CD14-positive monocyte (primary cell): Measurements from ENCODE around the gene MLLT3. TPM values are rescaled to one million over a fixed set of nuclear protein-coding genes. Genes with fewer than 3 reads are reported as not detected.

Experiments used
- DNase-seq, 3 donors: peaks; one replicate each; pipeline ENCODE4 v3.0.0-alpha.2; 2011 to 2022
- H2AFZ ChIP-seq: 2 replicates; pipeline ENCODE4 v1.6.0; 2012; ENCODE audit warnings: mild to moderate bottlenecking, low read depth, low read length, inconsistent platforms; ENCODE audit not compliant: insufficient read depth, poor library complexity, severe bottlenecking
- H3K27ac ChIP-seq, 2 donors: 1 replicate in 1 of 2; 2 replicates in 1 of 2; pipeline ENCODE4 v1.5.1; 2012 to 2013; ENCODE audit warnings: low read length in 2 of 2, control low read depth in 1 of 2, inconsistent platforms in 1 of 2, low read depth in 1 of 2, mild to moderate bottlenecking in 1 of 2
- H3K27me3 ChIP-seq, 2 donors: one replicate each; pipeline versions ENCODE4 v1.6.0 to v1.6.1; 2011 to 2013; ENCODE audit warnings: low read length in 2 of 2; ENCODE audit not compliant: control insufficient read depth in 2 of 2, insufficient read depth in 2 of 2
- H3K36me3 ChIP-seq, 2 donors: replicated peaks in 1 of 2; 1 replicate in 1 of 2; 2 replicates in 1 of 2; pipeline versions ENCODE4 v1.5.1 to v1.6.1; 2012 to 2013; ENCODE audit warnings: low read length in 2 of 2, control low read depth in 1 of 2, inconsistent platforms in 1 of 2, mild to moderate bottlenecking in 1 of 2; ENCODE audit not compliant: insufficient read depth in 2 of 2, control insufficient read depth in 1 of 2
- H3K4me1 ChIP-seq, 2 donors: 1 replicate in 1 of 2; 2 replicates in 1 of 2; pipeline versions ENCODE4 v1.5.1 to v1.6.1; 2012 to 2013; ENCODE audit warnings: low read length in 2 of 2, control low read depth in 1 of 2, inconsistent platforms in 1 of 2, mild to moderate bottlenecking in 1 of 2, moderate library complexity in 1 of 2; ENCODE audit not compliant: insufficient read depth in 2 of 2, control insufficient read depth in 1 of 2
- H3K4me2 ChIP-seq: replicated peaks from 2 replicates; pipeline ENCODE3; 2012; ENCODE audit warnings: low read length, moderate library complexity, mild to moderate bottlenecking; ENCODE audit not compliant: poor library complexity, severe bottlenecking; ENCODE audit errors: extremely low read depth
- H3K4me3 ChIP-seq, 3 experiments: fragments of 200-600 bp in 1 of 3; sonication (generic) in 1 of 3; replicated peaks in 1 of 3; 1 replicate in 2 of 3; 2 replicates in 1 of 3; pipeline ENCODE4 v1.5.1; 2011 to 2013; ENCODE audit warnings: low read length in 3 of 3, mild to moderate bottlenecking in 3 of 3, control low read depth in 2 of 3, low read depth in 2 of 3, inconsistent platforms in 1 of 3, moderate library complexity in 1 of 3
- H3K79me2 ChIP-seq: 2 replicates; pipeline ENCODE4 v1.6.0; 2012; ENCODE audit warnings: mild to moderate bottlenecking, control low read depth, inconsistent platforms, low read length, moderate library complexity; ENCODE audit not compliant: insufficient read depth
- H3K9ac ChIP-seq: 2 replicates; pipeline ENCODE4 v1.6.0; 2017; ENCODE audit warnings: low read length, mild to moderate bottlenecking; ENCODE audit not compliant: insufficient read depth, poor library complexity, severe bottlenecking
- H3K9me3 ChIP-seq, 2 donors: replicated peaks in 1 of 2; 1 replicate in 1 of 2; 2 replicates in 1 of 2; pipeline versions ENCODE4 v1.5.1 to v1.6.1; 2012 to 2013; ENCODE audit warnings: low read length in 2 of 2, control low read depth in 1 of 2; ENCODE audit not compliant: control insufficient read depth in 1 of 2, insufficient read depth in 1 of 2
- H4K20me1 ChIP-seq: 2 replicates; pipeline ENCODE4 v1.6.0; 2012; ENCODE audit warnings: mild to moderate bottlenecking, low read length, control low read depth, moderate library complexity; ENCODE audit not compliant: insufficient read depth
- H3K27ac Mint-ChIP-seq, 7 donors: one replicate each; pipeline ENCODE4 v1.8.0; 2020; ENCODE audit warnings: mild to moderate bottlenecking in 7 of 7, mixed read lengths in 7 of 7, moderate library complexity in 6 of 7, inconsistent platforms in 2 of 7
- H3K27me3 Mint-ChIP-seq, 3 donors: one replicate each; pipeline ENCODE4 v1.8.0; 2021 to 2022; ENCODE audit warnings: low read depth in 3 of 3, mild to moderate bottlenecking in 3 of 3, mixed read lengths in 3 of 3, moderate library complexity in 3 of 3, inconsistent platforms in 1 of 3
- H3K36me3 Mint-ChIP-seq, 2 donors: one replicate each; pipeline ENCODE4 v1.8.0; 2020; ENCODE audit warnings: mixed read lengths in 2 of 2, inconsistent platforms in 1 of 2, mild to moderate bottlenecking in 1 of 2
- H3K4me1 Mint-ChIP-seq: one replicate; pipeline ENCODE4 v1.8.0; 2020; ENCODE audit warnings: mild to moderate bottlenecking, mixed read lengths
- H3K4me3 Mint-ChIP-seq, 2 donors: one replicate each; pipeline ENCODE4 v1.8.0; 2020; ENCODE audit warnings: mild to moderate bottlenecking in 2 of 2, mixed read lengths in 2 of 2, moderate library complexity in 1 of 2
- H3K9me3 Mint-ChIP-seq, 7 donors: one replicate each; pipeline ENCODE4 v1.8.0; 2020 to 2022; ENCODE audit warnings: mixed read lengths in 7 of 7, mild to moderate bottlenecking in 6 of 7, moderate library complexity in 6 of 7, inconsistent platforms in 2 of 7
- WGBS: methylation state at CpG from one replicate; pipeline ENCODE4 v1.1.5; 2013; ENCODE audit warnings: missing lambda C conversion rate; ENCODE audit not compliant: insufficient coverage; 5-methylcytosine and 5-hydroxymethylcytosine counted together
- intact Hi-C, 2 donors: fragments of 100-400 bp; cut with micrococcal nuclease; formaldehyde crosslinking; loops; one replicate each; pipeline versions ENCODE4 v1.15.0 to v1.15.1; 2023
- polyA plus RNA-seq, 3 donors: library from polyadenylated mRNA; depleted of rRNA in 1 of 3; unstranded in 2 of 3; stranded (reverse) in 1 of 3; fragments of 300-500 nt in 2 of 3; fragments of >200 nt in 1 of 3; fragmentation: Illumina TruSeq in 2 of 3; gene quantifications; 1 replicate in 2 of 3; 2 replicates in 1 of 3; pipeline ENCODE4 v1.2.3, GENCODE V29; 2012 to 2021
- TF ChIP-seq, protein P1 (sequence below): fragments of 200-600 bp; IDR thresholded peaks from one replicate; pipeline ENCODE4 v1.8.0; 2022; ENCODE audit warnings: antibody characterized with exemption, mild to moderate bottlenecking

MLLT3 gene
- polyA plus RNA-seq, 3 donors = 0.81 to 2.3 (median 1.5) TPM

DNA sequence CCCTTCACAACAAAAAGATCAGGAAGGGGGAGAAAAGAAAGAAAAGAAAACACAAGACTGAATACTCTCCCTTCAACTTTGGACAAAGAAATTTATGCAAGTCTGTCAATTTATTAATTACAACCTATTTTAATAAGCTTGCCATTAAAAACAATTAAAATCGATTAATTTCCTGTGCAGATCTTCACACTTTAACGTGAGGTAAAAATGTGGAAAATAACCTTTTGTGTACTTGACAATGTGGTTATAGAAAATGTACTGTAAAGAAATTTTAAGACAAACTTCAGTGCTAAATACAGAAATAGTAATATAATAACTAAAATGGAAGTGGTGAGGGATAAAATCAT, 2.7 kb upstream of the MLLT3 start:
- Histone ChIP-seq H4K20me1 (no peaks in the 10 kb centered on the region), H3K27ac (no peak overlapping the region), H3K9me3 (no peaks in the 10 kb centered on the region), H3K79me2 (no peaks in the 10 kb centered on the region), H3K4me3 (peak overlapping the region in 1 of 3 experiments; percentile 90), H3K27me3 (peaks cover 3 to 13% of the 10 kb centered on the region in 2 donors), H3K4me1 (peaks cover 34 to 37% of the 10 kb centered on the region in 2 donors), H3K4me2 (peak overlapping the region; percentile 98), H3K9ac (no peak overlapping the region), H3K36me3 (no peaks in the 10 kb centered on the region), H2AFZ (no peak overlapping the region)
- WGBS = no CpG with 5 or more reads among the region's 2 CpGs
- DNase-seq = no peak
- peaks cover 0 to under 1% of the 10 kb centered on the region in 2 donors for H3K36me3 Mint-ChIP-seq
- H3K4me1 Mint-ChIP-seq = peaks cover 29% of the 10 kb centered on the region
- no peak overlapping the region for H3K27ac Mint-ChIP-seq
- peaks cover 17 to 26% (median 18%) of the 10 kb centered on the region in 3 donors for H3K27me3 Mint-ChIP-seq
- peaks cover 0 to 5% (median 0%) of the 10 kb centered on the region in 7 donors for H3K9me3 Mint-ChIP-seq
- intact Hi-C loops = loop anchor here in 1 of 2 donors (10.0 kb wide), 2 partner anchors 320 to 490 kb away; no protein-coding TSS in a partner anchor
- TF ChIP-seq, protein P1, sequence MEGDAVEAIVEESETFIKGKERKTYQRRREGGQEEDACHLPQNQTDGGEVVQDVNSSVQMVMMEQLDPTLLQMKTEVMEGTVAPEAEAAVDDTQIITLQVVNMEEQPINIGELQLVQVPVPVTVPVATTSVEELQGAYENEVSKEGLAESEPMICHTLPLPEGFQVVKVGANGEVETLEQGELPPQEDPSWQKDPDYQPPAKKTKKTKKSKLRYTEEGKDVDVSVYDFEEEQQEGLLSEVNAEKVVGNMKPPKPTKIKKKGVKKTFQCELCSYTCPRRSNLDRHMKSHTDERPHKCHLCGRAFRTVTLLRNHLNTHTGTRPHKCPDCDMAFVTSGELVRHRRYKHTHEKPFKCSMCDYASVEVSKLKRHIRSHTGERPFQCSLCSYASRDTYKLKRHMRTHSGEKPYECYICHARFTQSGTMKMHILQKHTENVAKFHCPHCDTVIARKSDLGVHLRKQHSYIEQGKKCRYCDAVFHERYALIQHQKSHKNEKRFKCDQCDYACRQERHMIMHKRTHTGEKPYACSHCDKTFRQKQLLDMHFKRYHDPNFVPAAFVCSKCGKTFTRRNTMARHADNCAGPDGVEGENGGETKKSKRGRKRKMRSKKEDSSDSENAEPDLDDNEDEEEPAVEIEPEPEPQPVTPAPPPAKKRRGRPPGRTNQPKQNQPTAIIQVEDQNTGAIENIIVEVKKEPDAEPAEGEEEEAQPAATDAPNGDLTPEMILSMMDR = peak; percentile 70
- H3K4me3 Mint-ChIP-seq = peak overlapping the region; percentile 40 to 83

DNA sequence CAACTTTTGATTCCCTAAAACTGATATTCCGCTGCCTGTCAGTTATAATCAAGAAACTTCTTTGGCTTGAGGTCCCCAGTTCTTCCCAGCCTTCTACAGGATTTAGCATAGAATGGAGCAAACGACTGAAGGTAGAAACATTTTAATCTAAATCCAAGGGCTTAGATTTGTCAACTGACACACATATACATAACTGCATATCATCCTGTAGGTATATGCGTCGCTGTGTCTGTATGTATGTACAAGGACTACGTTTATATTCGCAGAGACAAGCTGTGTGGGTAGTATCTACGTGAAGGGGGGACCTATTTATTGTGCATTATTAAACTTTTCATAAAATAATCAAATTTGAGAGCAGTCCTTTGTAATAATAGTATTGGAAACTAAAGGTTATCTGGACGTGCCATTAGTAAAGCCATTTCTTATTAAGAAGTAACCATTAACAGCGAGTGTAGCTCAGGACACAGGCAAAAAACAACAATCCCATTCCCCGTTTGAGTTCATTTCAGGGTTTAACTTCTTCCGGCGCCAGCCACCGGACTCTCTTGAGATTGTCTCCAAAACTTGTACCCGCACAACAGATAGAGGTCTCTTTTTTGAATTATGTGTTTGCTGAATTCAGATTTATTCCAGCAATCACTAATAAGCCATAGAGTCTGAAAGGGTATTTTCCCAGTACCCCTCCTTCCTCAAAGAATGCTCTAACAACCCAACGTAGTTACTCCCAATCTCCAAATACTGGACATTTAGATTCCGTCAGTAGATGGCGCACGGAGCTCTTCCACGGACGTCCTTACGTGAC, 2.1 kb upstream of the MLLT3 start:
- peaks cover 0 to 4% of the 10 kb centered on the region in 2 donors for H3K36me3 Mint-ChIP-seq
- no peaks in the 10 kb centered on the region for H3K9me3 ChIP-seq
- intact Hi-C loops = loop anchor here in 1 of 2 donors (5.0 to 10.0 kb wide), 3 partner anchors 63 to 490 kb away; no protein-coding TSS in a partner anchor
- no peak overlapping the region for H2AFZ ChIP-seq
- peaks cover 33% of the 10 kb centered on the region for H3K4me1 Mint-ChIP-seq
- WGBS = 7% methylated on average over 3 of the region's 21 CpGs
- H3K4me1 ChIP-seq = peaks cover 37 to 41% of the 10 kb centered on the region in 2 donors
- H3K4me3 ChIP-seq = peak overlapping the region in 1 of 3 experiments; percentile 90
- peak overlapping the region; percentile 98 for H3K4me2 ChIP-seq
- H4K20me1 ChIP-seq = no peaks in the 10 kb centered on the region
- peaks cover 23 to 32% (median 24%) of the 10 kb centered on the region in 3 donors for H3K27me3 Mint-ChIP-seq
- TF ChIP-seq, protein P1 = peak; percentile 85
- H3K36me3 ChIP-seq = no peaks in the 10 kb centered on the region
- H3K9ac ChIP-seq = no peak overlapping the region
- no peak overlapping the region for H3K27ac ChIP-seq
- H3K27ac Mint-ChIP-seq = peak overlapping the region in 1 of 7 donors; percentile 42
- H3K27me3 ChIP-seq = peaks cover 8 to 18% of the 10 kb centered on the region in 2 donors
- H3K79me2 ChIP-seq = no peaks in the 10 kb centered on the region
- H3K9me3 Mint-ChIP-seq = peaks cover 0 to 5% (median 0%) of the 10 kb centered on the region in 7 donors
- H3K4me3 Mint-ChIP-seq = peak overlapping the region; percentile 99 to 100
- DNase-seq = peak; percentile 47 to 72 (median 64)
